Neural cell (in vitro differentiated cells): ENCODE data around the gene LRBA.

ENCODE experiments used
- EP300 ChIP-seq: fragments of 450-650 bp; conservative IDR thresholded peaks from 2 replicates; pipeline ENCODE4 v1.6.1; 2014; ENCODE audit warnings: antibody characterized with exemption, mild to moderate bottlenecking, moderate library complexity; ENCODE audit not compliant: poor library complexity, severe bottlenecking
- EZH2 ChIP-seq: fragments of 200-600, 300-800 bp; shearing (Covaris generic), sonication (generic); IDR thresholded peaks from 2 replicates; pipeline ENCODE4 v1.6.1; 2014; ENCODE audit warnings: antibody characterized with exemption, low read length, borderline replicate concordance, mild to moderate bottlenecking; ENCODE audit not compliant: insufficient read depth, poor library complexity, severe bottlenecking
- MXI1 ChIP-seq: fragments of 450-650 bp; conservative IDR thresholded peaks from 2 replicates; pipeline ENCODE4 v1.6.1; 2014; ENCODE audit warnings: antibody characterized with exemption, mild to moderate bottlenecking; ENCODE audit not compliant: poor library complexity, severe bottlenecking
- POLR2AphosphoS5 ChIP-seq: IDR thresholded peaks from 2 replicates; pipeline ENCODE4 v1.6.1; 2012
- RAD21 ChIP-seq: fragments of 450-650 bp; conservative IDR thresholded peaks from 2 replicates; pipeline ENCODE4 v1.6.1; 2014; ENCODE audit warnings: antibody characterized with exemption, mild to moderate bottlenecking, moderate library complexity
- TAF1 ChIP-seq: IDR thresholded peaks from 2 replicates; pipeline ENCODE4 v1.6.1; 2012; ENCODE audit warnings: low read depth
- TF ChIP-seq, protein P1 (sequence below): fragments of 450-650 bp; IDR thresholded peaks from 2 replicates; pipeline ENCODE4 v1.5.1; 2014; ENCODE audit warnings: antibody characterized with exemption, mild to moderate bottlenecking, moderate library complexity; ENCODE audit not compliant: poor library complexity, severe bottlenecking

DNA sequence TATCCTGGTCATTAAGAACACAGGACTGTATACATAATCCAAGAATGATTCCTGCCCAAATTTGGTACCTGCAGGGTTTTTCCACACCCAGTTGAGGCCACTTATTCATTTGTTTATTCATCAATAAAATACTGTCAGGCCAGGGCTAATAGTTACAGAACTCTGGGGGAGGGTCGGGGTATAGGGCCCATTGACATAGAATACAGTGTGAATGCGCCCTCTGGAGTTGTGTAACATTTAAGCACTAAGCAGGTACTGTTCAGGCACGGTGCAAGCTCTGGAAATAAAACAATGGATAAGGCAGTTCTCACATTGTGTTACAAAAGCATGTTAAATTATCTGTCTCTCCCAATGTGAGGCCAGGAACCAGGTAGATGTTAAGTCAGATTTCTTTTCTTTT lies 30.8 kb upstream of the LRBA start:
- TF ChIP-seq EZH2 (no peak), TAF1 (no peak), POLR2AphosphoS5 (no peak), RAD21 (no peak), MXI1 (no peak), EP300 (no peak)
- TF ChIP-seq, protein P1, sequence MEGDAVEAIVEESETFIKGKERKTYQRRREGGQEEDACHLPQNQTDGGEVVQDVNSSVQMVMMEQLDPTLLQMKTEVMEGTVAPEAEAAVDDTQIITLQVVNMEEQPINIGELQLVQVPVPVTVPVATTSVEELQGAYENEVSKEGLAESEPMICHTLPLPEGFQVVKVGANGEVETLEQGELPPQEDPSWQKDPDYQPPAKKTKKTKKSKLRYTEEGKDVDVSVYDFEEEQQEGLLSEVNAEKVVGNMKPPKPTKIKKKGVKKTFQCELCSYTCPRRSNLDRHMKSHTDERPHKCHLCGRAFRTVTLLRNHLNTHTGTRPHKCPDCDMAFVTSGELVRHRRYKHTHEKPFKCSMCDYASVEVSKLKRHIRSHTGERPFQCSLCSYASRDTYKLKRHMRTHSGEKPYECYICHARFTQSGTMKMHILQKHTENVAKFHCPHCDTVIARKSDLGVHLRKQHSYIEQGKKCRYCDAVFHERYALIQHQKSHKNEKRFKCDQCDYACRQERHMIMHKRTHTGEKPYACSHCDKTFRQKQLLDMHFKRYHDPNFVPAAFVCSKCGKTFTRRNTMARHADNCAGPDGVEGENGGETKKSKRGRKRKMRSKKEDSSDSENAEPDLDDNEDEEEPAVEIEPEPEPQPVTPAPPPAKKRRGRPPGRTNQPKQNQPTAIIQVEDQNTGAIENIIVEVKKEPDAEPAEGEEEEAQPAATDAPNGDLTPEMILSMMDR: no peak
